SK-N-MC (cell line): ENCODE results near the gene LRRTM4.

ENCODE experiments used
- EZH2 ChIP-seq: fragments of 200-600 bp; sonication (generic); IDR thresholded peaks from one replicate; pipeline ENCODE4 v1.6.1; 2017; ENCODE audit warnings: antibody characterized with exemption
- FOXP2 ChIP-seq: optimal IDR thresholded peaks from 2 replicates; pipeline ENCODE3; 2011; ENCODE audit warnings: mild to moderate bottlenecking, moderate library complexity; ENCODE audit not compliant: insufficient read depth; ENCODE audit errors: extremely low read length, control extremely low read depth
- POLR2AphosphoS5 ChIP-seq: IDR thresholded peaks from 2 replicates; pipeline ENCODE4 v1.6.1; 2012; ENCODE audit warnings: mild to moderate bottlenecking, low read depth, low read length, borderline replicate concordance

DNA sequence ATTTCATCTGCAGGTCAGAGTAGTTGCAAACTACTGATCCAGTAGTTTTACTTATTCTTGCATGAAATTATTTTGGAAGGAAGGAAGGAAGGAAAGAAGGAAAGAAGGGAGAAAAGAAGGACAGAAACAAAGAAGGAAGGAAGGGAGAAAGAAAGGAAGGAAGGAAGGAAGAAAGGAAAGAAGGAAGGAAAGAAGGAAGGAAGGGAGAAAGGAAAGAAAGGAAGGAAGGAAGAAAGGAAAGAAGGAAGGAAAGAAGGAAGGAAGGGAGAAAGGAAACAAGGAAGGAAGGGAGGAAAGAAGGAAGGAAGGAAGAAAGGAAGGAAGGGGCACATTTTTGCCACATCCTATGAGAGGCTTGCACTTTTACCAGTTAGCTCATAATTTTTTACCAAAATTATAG lies 186.2 kb downstream of the LRRTM4 start:
- TF ChIP-seq POLR2AphosphoS5 (no peak), EZH2 (no peak), FOXP2 (no peak)
